Activated naive CD8-positive, alpha-beta T cell treated with anti-CD3 and anti-CD28 coated beads, Interleukin-2, amount 10 ng/mL, durations not matched to agents 7 days and 5 days (primary cell): ENCODE results near the gene KRTAP1-5. TPM values are rescaled to one million over a fixed set of nuclear protein-coding genes. Genes with fewer than 3 reads are reported as not detected.
"Not testable (repeated sequence)": the region's sequence is repeated elsewhere in the genome, so short reads cannot be mapped to it uniquely, and the experiment has no call there.

Experiments
- ATAC-seq: fragments of 150-1000 bp; cut with Tn5 transposase; one replicate; pipeline ENCODE4 v1.10.0; 2021; ENCODE audit warnings: low read depth, moderate library complexity
- POLR2A ChIA-PET: fragments of 350-600 bp; sonication (Branson Sonifier 250); formaldehyde crosslinking; loops from one replicate; lab custom pipeline; 2021; ENCODE audit warnings: antibody characterized with exemption; lab: Charles Lee
- DNase-seq: peaks from one replicate; pipeline ENCODE4 v3.0.0; 2021
- H3K27ac Mint-ChIP-seq: one replicate; pipeline ENCODE4 v1.8.0; 2022; ENCODE audit warnings: mild to moderate bottlenecking, mixed read lengths
- H3K27me3 Mint-ChIP-seq: one replicate; pipeline ENCODE4 v1.8.0; 2022; ENCODE audit warnings: mild to moderate bottlenecking, moderate library complexity, mixed read lengths
- H3K36me3 Mint-ChIP-seq: one replicate; pipeline ENCODE4 v1.8.0; 2021; ENCODE audit warnings: mild to moderate bottlenecking, mixed read lengths
- H3K4me1 Mint-ChIP-seq: one replicate; pipeline ENCODE4 v1.8.0; 2021; ENCODE audit warnings: mixed read lengths
- H3K4me3 Mint-ChIP-seq: one replicate; pipeline ENCODE4 v1.8.0; 2022; ENCODE audit warnings: mild to moderate bottlenecking, moderate library complexity, mixed read lengths
- H3K9me3 Mint-ChIP-seq: one replicate; pipeline ENCODE4 v1.8.0; 2021; ENCODE audit warnings: mixed read lengths
- total RNA-seq, 2 experiments: library from RNA; stranded (reverse); gene quantifications; one replicate each; pipeline ENCODE4 v1.2.3, GENCODE V29; 2021

KRTAP1-5 gene
- total RNA-seq, 2 experiments from 2014 or later, result not detected

DNA sequence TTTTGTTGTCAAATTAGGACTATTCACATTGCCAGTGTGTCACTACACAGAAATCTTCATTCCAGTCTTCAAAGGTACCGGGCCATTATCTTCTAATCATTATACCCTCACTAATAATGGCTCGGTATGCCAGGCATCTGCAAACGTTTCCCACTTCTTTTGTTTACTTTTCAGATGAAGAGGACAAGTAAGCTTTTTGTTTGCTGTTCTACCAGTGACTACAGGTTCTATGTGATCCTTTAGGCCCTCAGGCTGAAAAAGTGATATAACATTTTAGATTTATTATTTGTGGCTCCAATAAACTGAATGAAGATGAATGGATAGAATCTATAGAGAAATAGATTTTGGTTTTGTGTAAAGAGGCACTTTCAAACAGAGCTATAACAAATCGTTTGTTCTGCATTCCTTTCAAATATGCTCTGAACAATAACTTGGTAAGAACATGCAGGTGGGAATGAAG lies 17.7 kb downstream of the KRTAP1-5 start:
- H3K27me3 Mint-ChIP-seq, result peaks cover 1% of the 10 kb centered on the region
- ATAC-seq, result no peak
- DNase-seq, result no peak

GRCh38 chr17:41008811-41009210 lies 18.2 kb downstream of the KRTAP1-5 start, which contains the start of gene KRTAP3-1:
KRTAP3-1 (minus strand) TSS chr17:41009128; CDS start chr17:41009074, 54 bp downstream.
- Mint-ChIP-seq H3K27me3 (peaks cover 4% of the 10 kb centered on the region), H3K36me3 (no peaks in the 10 kb centered on the region), H3K9me3 (no peaks in the 10 kb centered on the region), H3K4me3 (no peak within 1 kb of the TSS), H3K27ac (no peak within 1 kb of the TSS), H3K4me1 (no peaks in the 10 kb centered on the region)
- POLR2A ChIA-PET, result no interaction called here
- no peak for DNase-seq
- ATAC-seq, result no peak

More for the DNA sequence above, 17.7 kb downstream of the KRTAP1-5 start:
- H3K27ac Mint-ChIP-seq, result no peak overlapping the region
- no peak overlapping the region for H3K4me3 Mint-ChIP-seq
- POLR2A ChIA-PET, result no interaction called here
- no peaks in the 10 kb centered on the region for H3K36me3 Mint-ChIP-seq
- H3K9me3 Mint-ChIP-seq, result no peaks in the 10 kb centered on the region
- no peaks in the 10 kb centered on the region for H3K4me1 Mint-ChIP-seq

DNA sequence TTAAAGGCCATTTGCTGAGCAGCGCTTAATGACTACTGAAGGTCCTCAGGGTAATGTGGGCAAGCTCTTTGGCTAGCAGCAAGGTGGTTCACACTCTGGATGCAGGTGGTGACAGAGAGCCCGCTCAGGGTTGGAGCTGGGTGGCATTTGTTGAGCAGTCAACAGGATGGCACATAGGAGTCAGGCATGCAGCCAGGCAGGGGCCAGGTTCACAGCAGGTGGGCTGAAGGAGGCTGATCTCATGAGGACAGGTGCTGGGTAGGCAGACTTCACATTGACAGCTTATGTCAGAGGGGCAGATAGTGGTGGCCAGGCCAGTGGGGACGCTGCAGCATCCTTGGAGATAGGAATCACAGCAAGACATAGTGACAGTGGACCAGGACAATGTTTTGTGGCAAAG lies 22.6 kb downstream of the KRTAP1-5 start:
- H3K4me1 Mint-ChIP-seq, result no peaks in the 10 kb centered on the region
- H3K4me3 Mint-ChIP-seq, result no peak overlapping the region
- H3K27ac Mint-ChIP-seq, result no peak overlapping the region
- H3K36me3 Mint-ChIP-seq, result no peaks in the 10 kb centered on the region
- POLR2A ChIA-PET, result no interaction called here
- no peak for DNase-seq
- no peak for ATAC-seq
- H3K9me3 Mint-ChIP-seq, result no peaks in the 10 kb centered on the region
- peaks cover 7% of the 10 kb centered on the region for H3K27me3 Mint-ChIP-seq

GRCh38 chr17:41003926-41004325 lies 23.1 kb downstream of the KRTAP1-5 start:
- POLR2A ChIA-PET, result no interaction called here
- no peak overlapping the region for H3K27ac Mint-ChIP-seq
- H3K27me3 Mint-ChIP-seq, result peaks cover 11% of the 10 kb centered on the region
- H3K9me3 Mint-ChIP-seq, result no peaks in the 10 kb centered on the region
- no peaks in the 10 kb centered on the region for H3K4me1 Mint-ChIP-seq
- ATAC-seq (no peak), DNase-seq (no peak)
- H3K36me3 Mint-ChIP-seq, result no peaks in the 10 kb centered on the region
- H3K4me3 Mint-ChIP-seq, result no peak overlapping the region

GRCh38 chr17:41002814-41003213 lies 24.2 kb downstream of the KRTAP1-5 start:
- no peaks in the 10 kb centered on the region for H3K36me3 Mint-ChIP-seq
- DNase-seq (no peak), ATAC-seq (no peak)
- POLR2A ChIA-PET, result no interaction called here
- no peak overlapping the region for H3K27ac Mint-ChIP-seq
- H3K9me3 Mint-ChIP-seq, result no peaks in the 10 kb centered on the region
- H3K4me3 Mint-ChIP-seq, result no peak overlapping the region
- H3K27me3 Mint-ChIP-seq, result peaks cover 12% of the 10 kb centered on the region
- H3K4me1 Mint-ChIP-seq, result no peaks in the 10 kb centered on the region

DNA sequence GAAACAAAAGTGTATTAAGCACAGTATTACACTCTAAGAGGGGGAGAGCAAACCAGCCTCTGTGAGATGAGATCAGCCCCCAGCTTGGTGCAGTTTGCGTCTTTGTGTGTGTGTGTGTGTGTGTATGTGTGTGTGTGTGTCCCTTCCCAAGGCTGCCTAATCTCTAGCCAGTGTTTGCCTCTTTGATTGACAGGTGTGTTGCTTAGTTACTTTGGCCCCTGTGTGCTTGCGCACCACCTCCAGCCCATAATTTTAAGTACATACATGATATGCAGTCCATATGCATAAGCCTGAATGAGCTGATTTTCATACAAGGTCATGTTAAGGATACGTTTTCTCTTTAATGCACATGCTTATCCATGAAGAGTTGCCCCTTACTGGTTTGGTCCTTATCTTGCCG lies 25.2 kb downstream of the KRTAP1-5 start:
- Mint-ChIP-seq H3K36me3 (no peaks in the 10 kb centered on the region), H3K9me3 (no peaks in the 10 kb centered on the region), H3K27ac (no peak overlapping the region), H3K27me3 (peaks cover 18% of the 10 kb centered on the region), H3K4me3 (no peak overlapping the region), H3K4me1 (no peaks in the 10 kb centered on the region)
- DNase-seq (no peak), ATAC-seq (no peak)
- POLR2A ChIA-PET, result no interaction called here

- H3K4me1 Mint-ChIP-seq, DNase-seq, H3K27ac Mint-ChIP-seq, POLR2A ChIA-PET, H3K9me3 Mint-ChIP-seq, H3K36me3 Mint-ChIP-seq, ATAC-seq, H3K4me3 Mint-ChIP-seq: not testable (repeated sequence)
- peaks cover 27% of the 10 kb centered on the region for H3K27me3 Mint-ChIP-seq
Measured at GRCh38 chr17:40999563-40999962, 27.4 kb downstream of the KRTAP1-5 start, which contains the start of gene KRTAP3-2. KRTAP3-2 (minus strand) TSS chr17:40999906; CDS start chr17:40999853, 53 bp downstream.

GRCh38 chr17:40997361-40997760 lies 29.6 kb downstream of the KRTAP1-5 start:
- ATAC-seq (no peak), DNase-seq (no peak)
- Mint-ChIP-seq H3K36me3 (no peaks in the 10 kb centered on the region), H3K9me3 (no peaks in the 10 kb centered on the region), H3K27me3 (peaks cover 27% of the 10 kb centered on the region), H3K4me1 (no peaks in the 10 kb centered on the region), H3K27ac (no peak overlapping the region), H3K4me3 (no peak overlapping the region)
- POLR2A ChIA-PET, result no interaction called here

- H3K4me3 Mint-ChIP-seq, result no peak overlapping the region
- no peaks in the 10 kb centered on the region for H3K4me1 Mint-ChIP-seq
- DNase-seq, result no peak
- peaks cover 28% of the 10 kb centered on the region for H3K27me3 Mint-ChIP-seq
- no peaks in the 10 kb centered on the region for H3K9me3 Mint-ChIP-seq
- POLR2A ChIA-PET, result no interaction called here
- ATAC-seq, result no peak
- no peak overlapping the region for H3K27ac Mint-ChIP-seq
- H3K36me3 Mint-ChIP-seq, result no peaks in the 10 kb centered on the region
Measured at GRCh38 chr17:40996829-40997228, 30.2 kb downstream of the KRTAP1-5 start.

- no peaks in the 10 kb centered on the region for H3K4me1 Mint-ChIP-seq
- H3K27ac Mint-ChIP-seq, result no peak overlapping the region
- DNase-seq (no peak), ATAC-seq (no peak)
- no peak overlapping the region for H3K4me3 Mint-ChIP-seq
- no peaks in the 10 kb centered on the region for H3K9me3 Mint-ChIP-seq
- POLR2A ChIA-PET, result no interaction called here
- H3K36me3 Mint-ChIP-seq, result no peaks in the 10 kb centered on the region
- H3K27me3 Mint-ChIP-seq, result peaks cover 30% of the 10 kb centered on the region
Measured at GRCh38 chr17:40995116-40995515, 31.9 kb downstream of the KRTAP1-5 start.

GRCh38 chr17:40993839-40994238 lies 33.2 kb downstream of the KRTAP1-5 start, which contains the start of gene KRTAP3-3:
KRTAP3-3 (minus strand) TSS chr17:40994164; CDS start chr17:40994097, 67 bp downstream.
- no peak for DNase-seq
- no peak for ATAC-seq
- H3K36me3 Mint-ChIP-seq, result no peaks in the 10 kb centered on the region
- no peaks in the 10 kb centered on the region for H3K4me1 Mint-ChIP-seq
- POLR2A ChIA-PET, result no interaction called here
- no peaks in the 10 kb centered on the region for H3K9me3 Mint-ChIP-seq
- H3K4me3 Mint-ChIP-seq, result no peak within 1 kb of the TSS
- no peak within 1 kb of the TSS for H3K27ac Mint-ChIP-seq
- H3K27me3 Mint-ChIP-seq, result peaks cover 26% of the 10 kb centered on the region

- ATAC-seq, result no peak
- H3K27me3 Mint-ChIP-seq, result peaks cover 26% of the 10 kb centered on the region
- no peak overlapping the region for H3K27ac Mint-ChIP-seq
Measured at GRCh38 chr17:40993084-40993483, 33.9 kb downstream of the KRTAP1-5 start.

GRCh38 chr17:40992666-40993065 lies 34.3 kb downstream of the KRTAP1-5 start:
- peaks cover 26% of the 10 kb centered on the region for H3K27me3 Mint-ChIP-seq

More at GRCh38 chr17:40993084-40993483, 33.9 kb downstream of the KRTAP1-5 start:
- no peak for DNase-seq
- POLR2A ChIA-PET, result no interaction called here
- no peaks in the 10 kb centered on the region for H3K9me3 Mint-ChIP-seq
- no peak overlapping the region for H3K4me3 Mint-ChIP-seq
- H3K36me3 Mint-ChIP-seq, result no peaks in the 10 kb centered on the region
- H3K4me1 Mint-ChIP-seq, result no peaks in the 10 kb centered on the region

DNA sequence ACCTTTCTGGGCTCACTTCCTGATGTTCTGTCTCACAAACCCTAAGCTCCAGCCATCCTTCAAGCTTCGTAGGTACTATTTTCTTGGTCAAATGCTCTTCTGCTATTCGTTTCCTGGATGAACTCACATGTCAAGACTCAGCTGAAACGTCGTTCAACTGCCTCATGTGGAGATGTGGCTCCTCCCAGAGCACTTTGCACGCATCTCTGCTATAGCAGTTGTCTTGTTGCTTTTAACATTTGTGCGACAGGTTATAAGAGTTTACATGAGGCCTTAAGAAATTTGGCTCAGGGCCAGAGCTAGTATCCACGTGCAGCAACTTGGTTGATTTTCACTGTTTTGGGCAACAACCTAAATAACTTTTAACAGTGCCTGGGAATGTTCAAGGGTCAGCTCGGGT lies 40.1 kb downstream of the KRTAP1-5 start:
- ATAC-seq (no peak), DNase-seq (no peak)
- no peak overlapping the region for H3K4me3 Mint-ChIP-seq
- peaks cover 24% of the 10 kb centered on the region for H3K27me3 Mint-ChIP-seq
- H3K36me3 Mint-ChIP-seq, result no peaks in the 10 kb centered on the region
- H3K4me1 Mint-ChIP-seq, result no peaks in the 10 kb centered on the region
- no peaks in the 10 kb centered on the region for H3K9me3 Mint-ChIP-seq
- POLR2A ChIA-PET, result no interaction called here
- no peak overlapping the region for H3K27ac Mint-ChIP-seq

More at GRCh38 chr17:40992666-40993065, 34.3 kb downstream of the KRTAP1-5 start:
- Mint-ChIP-seq H3K36me3 (no peaks in the 10 kb centered on the region), H3K4me1 (no peaks in the 10 kb centered on the region), H3K9me3 (no peaks in the 10 kb centered on the region), H3K27ac (no peak overlapping the region), H3K4me3 (no peak overlapping the region)
- POLR2A ChIA-PET, result no interaction called here
- no peak for DNase-seq
- ATAC-seq, result no peak
